ENCODE results near the gene SUN5.

GRCh38 chr20:32984631-32985354, 19.4 kb downstream of the SUN5 start:
- TF ChIP-seq POLR2A (IDR thresholded peaks at IDR 0.05): no peak
- TF ChIP-seq CTCF (IDR thresholded peaks at IDR 0.05): no peak
- TF ChIP-seq EP300 (IDR thresholded peaks at IDR 0.05): no peak

All from ovary (tissue), 3 donors.